GM23338 (cell line): ENCODE data around the gene IRAK2. TPM values are rescaled to one million over a fixed set of nuclear protein-coding genes. Genes with fewer than 3 reads are reported as not detected.

ENCODE experiments used
- ATAC-seq: fragments of 200-7000 bp; cut with Tn5 transposase; 3 replicates; pipeline ENCODE4 v1.9.1; 2020
- DNase-seq: peaks from one replicate; pipeline ENCODE4 v3.0.0-alpha.2; 2015; ENCODE audit warnings: low spot score
- H2AFZ ChIP-seq: fragments of 200-600 bp; sonication (generic); 2 replicates; pipeline ENCODE4 v1.8.0; 2016; ENCODE audit warnings: antibody characterized with exemption, mild to moderate bottlenecking, moderate library complexity
- H3F3A ChIP-seq: fragments of 200-600 bp; sonication (generic); replicated peaks from 2 replicates; pipeline ENCODE4 v1.8.0; 2017; ENCODE audit warnings: antibody characterized with exemption, mixed run types, low read depth
- H3K27ac ChIP-seq: fragments of 200-600 bp; sonication (generic); 2 replicates; pipeline ENCODE4 v1.6.1; 2016; ENCODE audit warnings: low read depth
- H3K27me3 ChIP-seq: fragments of 200-600 bp; sonication (generic); 2 replicates; pipeline ENCODE4 v1.8.0; 2016; ENCODE audit warnings: mild to moderate bottlenecking, mixed run types, moderate library complexity; ENCODE audit not compliant: insufficient read depth
- H3K36me3 ChIP-seq: fragments of 200-600 bp; sonication (generic); 2 replicates; pipeline ENCODE4 v1.8.0; 2016; ENCODE audit warnings: mild to moderate bottlenecking; ENCODE audit not compliant: insufficient read depth
- H3K4me1 ChIP-seq: fragments of 200-600 bp; sonication (generic); 2 replicates; pipeline ENCODE4 v1.8.0; 2016; ENCODE audit warnings: mild to moderate bottlenecking, moderate library complexity; ENCODE audit not compliant: insufficient read depth
- H3K4me2 ChIP-seq: fragments of 200-600 bp; sonication (generic); 2 replicates; pipeline ENCODE4 v1.7.1; 2017; ENCODE audit warnings: mixed run types
- H3K4me3 ChIP-seq: fragments of 200-600 bp; sonication (generic); 2 replicates; pipeline ENCODE4 v1.6.1; 2016; ENCODE audit warnings: mixed run types
- H3K79me2 ChIP-seq: fragments of 200-600 bp; sonication (generic); replicated peaks from 2 replicates; pipeline ENCODE4 v1.8.0; 2017; ENCODE audit warnings: mild to moderate bottlenecking; ENCODE audit not compliant: insufficient read depth
- H3K9me2 ChIP-seq: fragments of 200-600 bp; sonication (generic); 2 replicates; pipeline ENCODE4 v1.8.0; 2017; ENCODE audit not compliant: insufficient read depth
- H4K20me1 ChIP-seq: fragments of 200-600 bp; sonication (generic); replicated peaks from 2 replicates; pipeline ENCODE4 v1.8.0; 2017; ENCODE audit warnings: mild to moderate bottlenecking; ENCODE audit not compliant: insufficient read depth
- H3K27ac Mint-ChIP-seq: 2 replicates; pipeline ENCODE4 v1.8.0; 2020; ENCODE audit warnings: inconsistent platforms, mild to moderate bottlenecking, moderate library complexity, mixed read lengths
- H3K27me3 Mint-ChIP-seq: 3 replicates; pipeline ENCODE4 v1.8.0; 2022; ENCODE audit warnings: low read depth, mild to moderate bottlenecking, moderate library complexity, mixed read lengths, inconsistent platforms; ENCODE audit not compliant: insufficient read depth, poor library complexity
- H3K36me3 Mint-ChIP-seq: 3 replicates; pipeline ENCODE4 v1.8.0; 2021; ENCODE audit warnings: low read depth, mild to moderate bottlenecking, inconsistent platforms, moderate library complexity, mixed read lengths
- H3K4me1 Mint-ChIP-seq: 3 replicates; pipeline ENCODE4 v1.8.0; 2020; ENCODE audit warnings: mild to moderate bottlenecking, inconsistent platforms, mixed read lengths
- H3K4me3 Mint-ChIP-seq: 3 replicates; pipeline ENCODE4 v1.8.0; 2021; ENCODE audit warnings: moderate library complexity, mild to moderate bottlenecking, inconsistent platforms, mixed read lengths
- H3K9me3 Mint-ChIP-seq: 3 replicates; pipeline ENCODE4 v1.8.0; 2020; ENCODE audit warnings: moderate library complexity, mild to moderate bottlenecking, inconsistent platforms, mixed read lengths
- EZH2phosphoT487 ChIP-seq: fragments of 200-600 bp; sonication (generic); IDR thresholded peaks from one replicate; pipeline ENCODE4 v1.8.1; 2018; ENCODE audit warnings: antibody characterized with exemption; ENCODE audit not compliant: unreplicated experiment
- JUNB ChIP-seq: IDR thresholded peaks from one replicate; pipeline ENCODE4 v1.6.1; 2016; ENCODE audit warnings: antibody characterized with exemption; ENCODE audit not compliant: unreplicated experiment
- NANOG ChIP-seq: IDR thresholded peaks from 2 replicates; pipeline ENCODE4 v1.6.1; 2016; ENCODE audit warnings: antibody characterized with exemption, borderline replicate concordance
- POLR2AphosphoS5 ChIP-seq: IDR thresholded peaks from 2 replicates; pipeline ENCODE4 v1.6.1; 2016; ENCODE audit warnings: antibody characterized with exemption, low read depth
- STAT1 ChIP-seq: IDR thresholded peaks from one replicate; pipeline ENCODE4 v1.6.1; 2016; ENCODE audit warnings: antibody characterized with exemption; ENCODE audit not compliant: unreplicated experiment
- ZNF114 ChIP-seq: fragments of 250-450 bp; sonication (Bioruptor Pico); IDR thresholded peaks from 2 replicates; pipeline ENCODE4 v1.5.0; 2020; ENCODE audit warnings: mild to moderate bottlenecking, moderate library complexity
- polyA plus RNA-seq: library from polyadenylated mRNA; unstranded; fragments of >200 nt; fragmentation: Nextera tagmentation; extraction: Ambion mirVana; gene quantifications from 2 replicates; pipeline ENCODE4 v1.2.1, GENCODE V29; 2016
- total RNA-seq: library from RNA; depleted of rRNA; stranded (reverse); fragments of >200 nt; shearing (Covaris generic); gene quantifications from 2 replicates; pipeline ENCODE4 v1.2.3, GENCODE V29; 2014
- TF ChIP-seq, protein P1 (sequence below): IDR thresholded peaks from one replicate; pipeline ENCODE4 v1.6.1; 2018; ENCODE audit warnings: antibody characterized with exemption; ENCODE audit not compliant: unreplicated experiment
- TF ChIP-seq, protein P2 (sequence below), 2 experiments: fragments of 200-600 bp in 1 of 2; sonication (generic) in 1 of 2; conservative IDR thresholded peaks; 2 replicates each; pipeline versions ENCODE4 v1.5.1 to v1.6.1; 2016 to 2017; ENCODE audit warnings: antibody characterized with exemption in 2 of 2, low read depth in 2 of 2, mild to moderate bottlenecking in 2 of 2, moderate library complexity in 1 of 2
- TF ChIP-seq, protein P3 (sequence below): IDR thresholded peaks from 2 replicates; pipeline ENCODE4 v1.6.1; 2016; ENCODE audit warnings: antibody characterized with exemption
- TF ChIP-seq, protein P4 (sequence below): fragments of 250-450 bp; sonication (Bioruptor Pico); IDR thresholded peaks from 2 replicates; pipeline ENCODE4 v1.5.0; 2020; ENCODE audit warnings: mild to moderate bottlenecking, moderate library complexity

IRAK2 gene
- total and polyA plus RNA-seq, 2 experiments from 2014 or later: 0.37 to 1.4 TPM

DNA sequence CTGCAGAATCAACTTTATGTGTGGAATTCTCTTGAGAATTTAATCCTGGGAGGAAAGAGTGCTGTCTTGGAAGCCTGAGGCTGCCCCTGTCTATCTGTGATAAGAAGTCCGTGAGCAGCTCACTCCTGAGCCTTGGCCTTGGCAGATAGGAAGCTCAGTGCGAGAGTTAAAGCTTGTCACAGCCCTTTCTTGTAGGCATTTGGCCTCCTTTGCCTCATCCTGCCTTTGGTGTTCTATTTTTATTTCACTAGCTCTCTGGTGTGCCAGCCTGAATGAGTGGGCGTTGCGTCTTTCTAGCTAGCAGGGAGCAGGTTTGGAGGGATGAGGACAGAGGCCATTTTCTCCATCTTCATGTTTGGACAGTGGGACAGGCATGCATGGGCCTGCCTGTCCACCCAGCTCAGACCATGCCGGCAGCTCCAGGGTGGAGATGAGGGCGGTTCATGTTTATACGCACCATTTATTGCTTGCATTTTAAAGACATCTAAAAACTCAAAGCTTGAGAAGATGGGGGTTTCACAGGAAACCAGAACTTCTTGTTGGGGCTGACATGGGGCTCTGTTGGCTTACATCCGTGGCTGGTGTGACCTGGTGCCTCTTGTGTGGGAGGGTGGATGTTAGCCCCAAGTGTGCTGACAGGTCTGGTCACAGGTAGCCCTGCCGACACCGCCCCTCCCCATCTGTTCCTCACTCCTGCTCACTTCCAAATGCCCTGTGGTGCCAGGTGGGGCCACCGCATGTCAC is 29.8 kb downstream of the IRAK2 start (continued):
- TF ChIP-seq, protein P1, sequence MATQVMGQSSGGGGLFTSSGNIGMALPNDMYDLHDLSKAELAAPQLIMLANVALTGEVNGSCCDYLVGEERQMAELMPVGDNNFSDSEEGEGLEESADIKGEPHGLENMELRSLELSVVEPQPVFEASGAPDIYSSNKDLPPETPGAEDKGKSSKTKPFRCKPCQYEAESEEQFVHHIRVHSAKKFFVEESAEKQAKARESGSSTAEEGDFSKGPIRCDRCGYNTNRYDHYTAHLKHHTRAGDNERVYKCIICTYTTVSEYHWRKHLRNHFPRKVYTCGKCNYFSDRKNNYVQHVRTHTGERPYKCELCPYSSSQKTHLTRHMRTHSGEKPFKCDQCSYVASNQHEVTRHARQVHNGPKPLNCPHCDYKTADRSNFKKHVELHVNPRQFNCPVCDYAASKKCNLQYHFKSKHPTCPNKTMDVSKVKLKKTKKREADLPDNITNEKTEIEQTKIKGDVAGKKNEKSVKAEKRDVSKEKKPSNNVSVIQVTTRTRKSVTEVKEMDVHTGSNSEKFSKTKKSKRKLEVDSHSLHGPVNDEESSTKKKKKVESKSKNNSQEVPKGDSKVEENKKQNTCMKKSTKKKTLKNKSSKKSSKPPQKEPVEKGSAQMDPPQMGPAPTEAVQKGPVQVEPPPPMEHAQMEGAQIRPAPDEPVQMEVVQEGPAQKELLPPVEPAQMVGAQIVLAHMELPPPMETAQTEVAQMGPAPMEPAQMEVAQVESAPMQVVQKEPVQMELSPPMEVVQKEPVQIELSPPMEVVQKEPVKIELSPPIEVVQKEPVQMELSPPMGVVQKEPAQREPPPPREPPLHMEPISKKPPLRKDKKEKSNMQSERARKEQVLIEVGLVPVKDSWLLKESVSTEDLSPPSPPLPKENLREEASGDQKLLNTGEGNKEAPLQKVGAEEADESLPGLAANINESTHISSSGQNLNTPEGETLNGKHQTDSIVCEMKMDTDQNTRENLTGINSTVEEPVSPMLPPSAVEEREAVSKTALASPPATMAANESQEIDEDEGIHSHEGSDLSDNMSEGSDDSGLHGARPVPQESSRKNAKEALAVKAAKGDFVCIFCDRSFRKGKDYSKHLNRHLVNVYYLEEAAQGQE: no peak
- TF ChIP-seq JUNB: no peak
- TF ChIP-seq, protein P2, sequence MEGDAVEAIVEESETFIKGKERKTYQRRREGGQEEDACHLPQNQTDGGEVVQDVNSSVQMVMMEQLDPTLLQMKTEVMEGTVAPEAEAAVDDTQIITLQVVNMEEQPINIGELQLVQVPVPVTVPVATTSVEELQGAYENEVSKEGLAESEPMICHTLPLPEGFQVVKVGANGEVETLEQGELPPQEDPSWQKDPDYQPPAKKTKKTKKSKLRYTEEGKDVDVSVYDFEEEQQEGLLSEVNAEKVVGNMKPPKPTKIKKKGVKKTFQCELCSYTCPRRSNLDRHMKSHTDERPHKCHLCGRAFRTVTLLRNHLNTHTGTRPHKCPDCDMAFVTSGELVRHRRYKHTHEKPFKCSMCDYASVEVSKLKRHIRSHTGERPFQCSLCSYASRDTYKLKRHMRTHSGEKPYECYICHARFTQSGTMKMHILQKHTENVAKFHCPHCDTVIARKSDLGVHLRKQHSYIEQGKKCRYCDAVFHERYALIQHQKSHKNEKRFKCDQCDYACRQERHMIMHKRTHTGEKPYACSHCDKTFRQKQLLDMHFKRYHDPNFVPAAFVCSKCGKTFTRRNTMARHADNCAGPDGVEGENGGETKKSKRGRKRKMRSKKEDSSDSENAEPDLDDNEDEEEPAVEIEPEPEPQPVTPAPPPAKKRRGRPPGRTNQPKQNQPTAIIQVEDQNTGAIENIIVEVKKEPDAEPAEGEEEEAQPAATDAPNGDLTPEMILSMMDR (conservative IDR thresholded peaks at IDR 0.05; ENCODE audit: low read depth in 2 of 2): no peak
- TF ChIP-seq EZH2phosphoT487: no peak
- TF ChIP-seq POLR2AphosphoS5: no peak
- no peak for TF ChIP-seq ZNF114 (CRISPR knock-in tag)

DNA sequence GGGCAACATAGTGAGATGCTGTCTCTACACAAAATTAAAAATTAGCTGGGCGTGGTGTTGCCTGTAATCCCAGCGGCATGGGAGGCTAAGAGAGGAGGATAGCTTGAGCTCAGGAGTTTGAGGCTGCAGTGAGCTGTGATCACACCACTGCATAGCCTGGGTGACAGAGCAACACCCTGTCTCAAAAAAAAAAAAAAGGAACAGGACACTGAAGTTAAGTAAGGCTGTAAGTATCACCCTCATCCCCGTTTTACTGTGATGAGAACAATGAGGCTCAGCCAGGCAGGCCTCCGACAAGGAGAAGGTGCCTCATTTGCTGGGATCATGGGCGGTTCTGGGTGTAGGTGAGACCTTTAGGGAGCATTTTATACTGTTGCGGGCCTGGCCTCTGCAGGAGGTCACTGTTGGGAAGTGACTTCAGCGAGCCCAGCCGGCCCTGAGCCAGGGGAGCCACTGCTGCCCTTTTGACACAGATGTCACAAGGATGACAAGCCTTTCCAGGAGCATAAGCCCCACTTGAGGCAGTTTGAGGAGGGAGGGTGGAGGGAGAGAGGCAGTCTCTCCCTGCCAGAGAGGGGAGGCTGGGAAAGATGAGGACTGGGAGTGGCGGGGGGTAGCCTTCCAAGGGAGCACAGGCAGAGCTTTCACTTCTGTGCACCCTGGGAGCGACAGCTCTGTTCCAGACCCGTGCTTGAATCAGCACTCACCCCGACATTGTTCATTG is 30.8 kb downstream of the IRAK2 start:
- no peak overlapping the region for H3K4me3 Mint-ChIP-seq
- H3K4me1 ChIP-seq: peaks cover 7% of the 10 kb centered on the region; the same call in 1 of the 2 replicates
- no peaks in the 10 kb centered on the region for H3F3A ChIP-seq
- H3K27ac Mint-ChIP-seq: no peak overlapping the region
- ATAC-seq (no peak), DNase-seq (no peak)
- H3K27me3 ChIP-seq: no peaks in the 10 kb centered on the region
- no peaks in the 10 kb centered on the region for H3K9me2 ChIP-seq
- peaks cover 3% of the 10 kb centered on the region for H3K27me3 Mint-ChIP-seq
- H3K36me3 Mint-ChIP-seq: no peaks in the 10 kb centered on the region
- H3K79me2 ChIP-seq: no peaks in the 10 kb centered on the region
- H3K4me1 Mint-ChIP-seq: peaks cover 19% of the 10 kb centered on the region
- no peaks in the 10 kb centered on the region for H3K9me3 Mint-ChIP-seq
- no peaks in the 10 kb centered on the region; the same call in 1 of the 2 replicates for H4K20me1 ChIP-seq
- H2AFZ ChIP-seq: no peak overlapping the region
- H3K4me2 ChIP-seq: no peak overlapping the region
- H3K27ac ChIP-seq: no peak overlapping the region
- no peaks in the 10 kb centered on the region for H3K36me3 ChIP-seq
- no peak overlapping the region for H3K4me3 ChIP-seq
- TF ChIP-seq, protein P3, sequence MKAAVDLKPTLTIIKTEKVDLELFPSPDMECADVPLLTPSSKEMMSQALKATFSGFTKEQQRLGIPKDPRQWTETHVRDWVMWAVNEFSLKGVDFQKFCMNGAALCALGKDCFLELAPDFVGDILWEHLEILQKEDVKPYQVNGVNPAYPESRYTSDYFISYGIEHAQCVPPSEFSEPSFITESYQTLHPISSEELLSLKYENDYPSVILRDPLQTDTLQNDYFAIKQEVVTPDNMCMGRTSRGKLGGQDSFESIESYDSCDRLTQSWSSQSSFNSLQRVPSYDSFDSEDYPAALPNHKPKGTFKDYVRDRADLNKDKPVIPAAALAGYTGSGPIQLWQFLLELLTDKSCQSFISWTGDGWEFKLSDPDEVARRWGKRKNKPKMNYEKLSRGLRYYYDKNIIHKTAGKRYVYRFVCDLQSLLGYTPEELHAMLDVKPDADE: no peak
- no peak for TF ChIP-seq STAT1
- no peak for TF ChIP-seq JUNB
- no peak for TF ChIP-seq NANOG
- TF ChIP-seq, protein P4, sequence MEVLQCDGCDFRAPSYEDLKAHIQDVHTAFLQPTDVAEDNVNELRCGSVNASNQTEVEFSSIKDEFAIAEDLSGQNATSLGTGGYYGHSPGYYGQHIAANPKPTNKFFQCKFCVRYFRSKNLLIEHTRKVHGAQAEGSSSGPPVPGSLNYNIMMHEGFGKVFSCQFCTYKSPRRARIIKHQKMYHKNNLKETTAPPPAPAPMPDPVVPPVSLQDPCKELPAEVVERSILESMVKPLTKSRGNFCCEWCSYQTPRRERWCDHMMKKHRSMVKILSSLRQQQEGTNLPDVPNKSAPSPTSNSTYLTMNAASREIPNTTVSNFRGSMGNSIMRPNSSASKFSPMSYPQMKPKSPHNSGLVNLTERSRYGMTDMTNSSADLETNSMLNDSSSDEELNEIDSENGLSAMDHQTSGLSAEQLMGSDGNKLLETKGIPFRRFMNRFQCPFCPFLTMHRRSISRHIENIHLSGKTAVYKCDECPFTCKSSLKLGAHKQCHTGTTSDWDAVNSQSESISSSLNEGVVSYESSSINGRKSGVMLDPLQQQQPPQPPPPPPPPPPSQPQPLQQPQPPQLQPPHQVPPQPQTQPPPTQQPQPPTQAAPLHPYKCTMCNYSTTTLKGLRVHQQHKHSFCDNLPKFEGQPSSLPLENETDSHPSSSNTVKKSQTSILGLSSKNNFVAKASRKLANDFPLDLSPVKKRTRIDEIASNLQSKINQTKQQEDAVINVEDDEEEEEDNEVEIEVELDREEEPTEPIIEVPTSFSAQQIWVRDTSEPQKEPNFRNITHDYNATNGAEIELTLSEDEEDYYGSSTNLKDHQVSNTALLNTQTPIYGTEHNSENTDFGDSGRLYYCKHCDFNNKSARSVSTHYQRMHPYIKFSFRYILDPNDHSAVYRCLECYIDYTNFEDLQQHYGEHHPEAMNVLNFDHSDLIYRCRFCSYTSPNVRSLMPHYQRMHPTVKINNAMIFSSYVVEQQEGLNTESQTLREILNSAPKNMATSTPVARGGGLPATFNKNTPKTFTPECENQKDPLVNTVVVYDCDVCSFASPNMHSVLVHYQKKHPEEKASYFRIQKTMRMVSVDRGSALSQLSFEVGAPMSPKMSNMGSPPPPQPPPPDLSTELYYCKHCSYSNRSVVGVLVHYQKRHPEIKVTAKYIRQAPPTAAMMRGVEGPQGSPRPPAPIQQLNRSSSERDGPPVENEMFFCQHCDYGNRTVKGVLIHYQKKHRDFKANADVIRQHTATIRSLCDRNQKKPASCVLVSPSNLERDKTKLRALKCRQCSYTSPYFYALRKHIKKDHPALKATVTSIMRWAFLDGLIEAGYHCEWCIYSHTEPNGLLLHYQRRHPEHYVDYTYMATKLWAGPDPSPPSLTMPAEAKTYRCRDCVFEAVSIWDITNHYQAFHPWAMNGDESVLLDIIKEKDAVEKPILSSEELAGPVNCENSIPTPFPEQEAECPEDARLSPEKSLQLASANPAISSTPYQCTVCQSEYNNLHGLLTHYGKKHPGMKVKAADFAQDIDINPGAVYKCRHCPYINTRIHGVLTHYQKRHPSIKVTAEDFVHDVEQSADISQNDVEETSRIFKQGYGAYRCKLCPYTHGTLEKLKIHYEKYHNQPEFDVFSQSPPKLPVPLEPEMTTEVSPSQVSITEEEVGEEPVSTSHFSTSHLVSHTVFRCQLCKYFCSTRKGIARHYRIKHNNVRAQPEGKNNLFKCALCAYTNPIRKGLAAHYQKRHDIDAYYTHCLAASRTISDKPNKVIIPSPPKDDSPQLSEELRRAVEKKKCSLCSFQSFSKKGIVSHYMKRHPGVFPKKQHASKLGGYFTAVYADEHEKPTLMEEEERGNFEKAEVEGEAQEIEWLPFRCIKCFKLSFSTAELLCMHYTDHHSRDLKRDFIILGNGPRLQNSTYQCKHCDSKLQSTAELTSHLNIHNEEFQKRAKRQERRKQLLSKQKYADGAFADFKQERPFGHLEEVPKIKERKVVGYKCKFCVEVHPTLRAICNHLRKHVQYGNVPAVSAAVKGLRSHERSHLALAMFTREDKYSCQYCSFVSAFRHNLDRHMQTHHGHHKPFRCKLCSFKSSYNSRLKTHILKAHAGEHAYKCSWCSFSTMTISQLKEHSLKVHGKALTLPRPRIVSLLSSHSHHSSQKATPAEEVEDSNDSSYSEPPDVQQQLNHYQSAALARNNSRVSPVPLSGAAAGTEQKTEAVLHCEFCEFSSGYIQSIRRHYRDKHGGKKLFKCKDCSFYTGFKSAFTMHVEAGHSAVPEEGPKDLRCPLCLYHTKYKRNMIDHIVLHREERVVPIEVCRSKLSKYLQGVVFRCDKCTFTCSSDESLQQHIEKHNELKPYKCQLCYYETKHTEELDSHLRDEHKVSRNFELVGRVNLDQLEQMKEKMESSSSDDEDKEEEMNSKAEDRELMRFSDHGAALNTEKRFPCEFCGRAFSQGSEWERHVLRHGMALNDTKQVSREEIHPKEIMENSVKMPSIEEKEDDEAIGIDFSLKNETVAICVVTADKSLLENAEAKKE: no peak
- no peak for TF ChIP-seq EZH2phosphoT487
